GM19455 (cell line): Measurements from ENCODE around the gene STK10.
A peak's percentile ranks its signal among the peaks of the same experiment; 100 is the strongest.
"Not testable (repeated sequence)": the region's sequence is repeated elsewhere in the genome, so short reads cannot be mapped to it uniquely, and the experiment has no call there.

Experiments used
- ATAC-seq: cut with Tn5 transposase; IDR thresholded peaks from one replicate; pipeline ENCODE4 v1.9.1; 2021; ENCODE audit not compliant: unreplicated experiment

STK10 gene

DNA sequence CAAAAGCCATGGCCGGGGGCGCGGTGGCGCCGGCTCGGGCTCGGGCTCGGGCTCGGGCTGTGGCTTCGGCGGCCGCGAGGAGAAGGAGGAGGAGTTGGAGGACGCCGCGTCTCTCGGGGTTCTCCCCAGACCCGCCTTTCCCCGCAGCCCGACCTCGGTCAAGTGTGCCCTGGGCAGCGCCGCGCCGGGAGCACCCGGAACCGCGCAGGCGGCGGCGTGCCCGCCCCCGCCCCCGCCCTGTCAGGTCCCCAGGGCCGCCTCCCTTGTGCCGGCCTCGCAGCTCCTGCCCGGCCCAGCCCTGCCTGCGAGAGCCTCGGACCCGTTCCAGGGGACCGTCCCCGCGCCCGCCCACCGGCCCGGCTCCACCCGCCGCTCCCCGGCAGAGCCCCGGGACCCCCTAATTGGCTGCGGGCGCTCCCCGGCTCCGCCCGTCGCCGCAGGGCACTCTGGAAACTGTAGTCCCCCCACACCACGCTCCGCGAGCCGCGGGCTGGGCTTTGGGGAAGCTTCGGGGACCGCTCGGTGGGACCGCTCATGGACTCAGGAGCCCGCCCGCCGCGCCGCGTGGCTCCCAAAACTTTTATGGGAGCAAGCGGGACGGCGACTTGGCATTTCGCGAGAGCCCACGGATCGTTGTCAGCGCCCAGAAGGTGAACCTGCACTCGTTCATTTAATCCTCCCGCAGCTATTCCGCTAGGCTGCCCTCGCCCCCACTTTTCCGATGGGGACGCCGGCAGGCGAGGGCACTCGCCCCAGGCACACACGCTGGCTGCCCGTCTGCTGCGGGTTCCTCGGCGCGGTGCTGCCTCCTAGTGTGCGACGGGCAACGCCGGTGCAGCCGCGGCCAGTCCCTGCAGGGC lies at the start of gene STK10:
STK10 (minus strand) TSS at position 192 of the 860 bp plus-strand sequence; CDS start at position 10, 182 bp downstream.
- peak; percentile 73 for ATAC-seq

DNA sequence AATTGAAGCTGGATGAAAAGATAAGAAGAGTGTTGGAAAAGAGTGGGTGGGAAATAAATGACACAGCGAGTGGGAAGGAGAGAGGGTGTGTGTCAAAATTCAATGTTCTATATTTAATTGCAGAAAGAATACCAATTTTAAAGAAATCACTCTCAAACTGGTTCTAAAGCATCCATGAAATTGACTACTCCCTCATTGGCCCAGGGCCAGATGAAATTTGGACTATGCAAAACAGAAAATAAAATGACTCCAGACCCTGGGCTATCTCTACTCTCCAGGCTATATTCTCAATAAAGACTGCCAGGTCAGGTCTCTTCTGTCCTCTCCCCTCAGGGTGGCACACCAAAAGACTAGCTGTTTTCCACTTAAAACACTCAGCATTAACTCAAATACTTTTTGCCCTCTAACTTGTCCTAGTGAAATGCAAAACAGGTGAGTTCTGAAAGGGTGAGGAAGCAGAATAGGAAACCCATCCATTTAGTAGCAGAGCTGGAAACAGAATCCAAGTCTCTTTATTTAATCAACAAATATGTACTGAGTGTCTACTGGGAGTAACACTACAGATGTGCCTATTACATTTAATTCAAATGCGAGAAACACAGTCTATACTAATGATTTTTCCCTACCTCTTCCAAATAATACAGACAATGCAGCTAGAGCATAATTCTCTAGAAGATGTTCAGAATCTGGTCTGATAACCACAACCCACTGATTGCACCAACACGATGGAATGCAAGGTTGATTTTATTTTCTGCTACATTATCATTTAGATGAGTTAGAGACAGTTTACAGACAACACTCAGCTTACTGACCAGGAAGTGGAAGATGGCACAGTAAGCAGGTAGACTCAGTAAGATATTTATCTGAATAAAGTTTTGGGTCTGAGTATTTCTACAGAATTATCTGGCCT lies 48.1 kb upstream of the STK10 start:
- ATAC-seq, result no peak

GRCh38 chr5:172235132-172235780 lies 47.2 kb upstream of the STK10 start:
- peak; percentile 81 for ATAC-seq

DNA sequence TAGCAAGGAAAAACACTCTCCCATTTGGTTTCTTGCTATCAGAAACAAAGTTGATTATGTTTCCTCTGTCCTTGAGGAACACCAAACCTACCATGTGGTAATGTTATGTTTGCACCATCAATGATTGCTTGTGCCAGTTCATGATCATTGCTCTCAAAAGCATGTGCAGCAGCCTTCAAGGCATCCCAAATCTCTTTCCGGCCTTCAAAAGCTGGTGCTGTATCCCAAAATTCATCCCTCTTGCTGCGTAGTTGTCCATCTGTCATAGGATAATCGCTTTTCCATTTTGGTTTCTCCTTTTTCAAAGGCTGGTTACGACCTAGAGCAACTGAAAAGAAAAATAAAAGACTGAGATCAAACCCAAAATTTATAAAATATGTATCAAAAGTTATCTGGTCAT lies 46.0 kb upstream of the STK10 start:
- no peak for ATAC-seq

GRCh38 chr5:172229904-172230303 lies 41.9 kb upstream of the STK10 start:
- ATAC-seq, result no peak

DNA sequence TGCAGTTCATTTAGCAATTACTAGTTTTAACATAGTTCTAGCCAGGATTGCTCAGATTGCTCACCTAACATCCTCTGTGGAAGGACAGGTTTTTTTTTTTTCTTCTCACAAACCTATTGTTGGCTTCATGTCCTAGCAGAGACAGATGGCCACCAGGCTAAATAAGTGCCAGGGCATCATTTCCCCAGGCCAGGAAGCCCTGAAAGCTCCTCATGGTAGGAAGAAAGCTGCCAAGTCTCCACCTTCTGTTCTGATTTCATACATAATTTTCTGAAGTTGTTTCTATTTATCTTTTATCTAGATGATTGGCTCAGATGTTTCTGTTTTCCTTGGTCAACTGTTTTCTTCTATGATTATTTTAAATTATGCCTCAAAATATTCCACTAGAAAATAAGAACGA lies 37.0 kb upstream of the STK10 start:
- ATAC-seq, result no peak

GRCh38 chr5:172223901-172224873 lies 36.2 kb upstream of the STK10 start:
- ATAC-seq, result peak; percentile 80

GRCh38 chr5:172219296-172219695 lies 31.3 kb upstream of the STK10 start:
- no peak for ATAC-seq

GRCh38 chr5:172216345-172216744 lies 28.3 kb upstream of the STK10 start:
- ATAC-seq, result no peak

DNA sequence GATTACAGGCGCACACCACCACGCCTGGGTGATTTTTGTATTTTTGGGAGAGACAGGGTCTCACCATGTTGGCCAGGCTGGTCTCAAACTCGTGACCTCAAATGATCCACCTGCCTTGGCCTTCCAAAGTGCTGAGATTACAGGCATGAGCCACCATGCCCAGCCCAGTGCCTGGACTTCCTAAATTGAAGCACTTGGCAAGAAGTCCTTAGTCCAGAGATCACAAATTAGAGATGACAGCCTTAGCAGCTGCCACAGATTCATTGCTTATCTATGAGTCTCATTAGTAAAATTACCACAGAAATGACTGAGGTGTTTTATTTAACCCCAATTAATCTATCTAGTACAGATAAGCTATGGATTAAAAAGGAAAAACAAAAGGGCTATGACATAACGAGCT lies 25.1 kb upstream of the STK10 start:
- no peak for ATAC-seq

DNA sequence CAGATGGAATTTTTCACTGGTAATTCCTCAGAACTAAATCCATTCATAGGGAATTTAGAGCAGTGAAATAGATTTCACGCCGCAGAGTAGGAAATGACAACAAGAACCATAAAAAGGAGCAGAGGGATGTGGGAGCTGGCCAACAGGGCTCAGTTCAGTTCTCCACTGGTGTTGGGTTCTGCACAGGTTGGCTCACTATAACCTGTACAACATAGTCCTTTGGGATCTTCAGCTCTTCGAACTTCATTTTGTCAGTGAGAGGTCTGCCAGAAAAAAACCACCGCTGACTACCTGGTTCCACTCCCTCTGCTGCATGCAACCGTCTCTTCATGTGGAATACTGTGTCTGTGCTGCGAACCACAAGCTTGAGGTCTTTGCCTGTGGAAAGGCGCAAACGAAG lies 23.7 kb upstream of the STK10 start:
- no peak for ATAC-seq

DNA sequence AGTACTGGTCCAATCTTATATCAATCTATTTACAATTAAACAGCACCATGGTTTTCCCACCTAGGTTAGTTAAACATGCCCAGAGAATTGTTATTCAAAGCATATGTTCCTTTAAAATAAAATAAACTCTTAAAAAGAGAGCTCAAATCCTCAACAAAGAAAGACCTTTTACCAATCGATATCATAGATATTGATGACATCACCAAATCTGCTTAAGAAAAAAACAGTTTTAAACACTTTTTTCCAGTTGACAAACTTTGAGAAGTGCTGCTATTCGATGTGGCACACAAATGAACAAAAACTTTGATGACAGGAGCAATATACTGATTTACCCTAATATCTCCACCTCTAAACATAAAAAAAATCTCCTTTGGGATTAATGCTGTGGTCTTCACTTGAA lies 21.7 kb upstream of the STK10 start:
- no peak for ATAC-seq

DNA sequence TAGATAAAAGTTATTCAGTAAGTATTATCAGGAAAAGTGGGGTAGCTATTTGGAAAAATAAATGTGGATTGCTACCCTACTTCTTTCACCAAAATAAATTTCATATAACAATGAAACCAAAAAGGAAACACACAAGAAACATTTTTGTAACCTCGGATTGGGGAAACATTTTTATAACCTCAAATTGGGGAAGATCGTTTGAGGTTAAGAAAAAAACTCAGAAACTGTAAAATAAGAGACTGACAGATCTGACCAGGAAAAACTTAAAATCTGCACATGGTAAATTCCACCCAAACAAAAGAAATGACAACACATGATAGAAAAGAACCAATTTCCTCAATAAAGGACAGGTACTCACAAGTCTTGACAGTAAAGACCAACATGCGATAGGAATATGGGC lies 19.5 kb upstream of the STK10 start:
- no peak for ATAC-seq

- not testable (repeated sequence) for ATAC-seq
These were observed 18.0 kb upstream of the STK10 start for GRCh38 chr5:172205984-172206383.

GRCh38 chr5:172200476-172200875 lies 12.5 kb upstream of the STK10 start:
- no peak for ATAC-seq

GRCh38 chr5:172199446-172199845 lies 11.4 kb upstream of the STK10 start:
- no peak for ATAC-seq

DNA sequence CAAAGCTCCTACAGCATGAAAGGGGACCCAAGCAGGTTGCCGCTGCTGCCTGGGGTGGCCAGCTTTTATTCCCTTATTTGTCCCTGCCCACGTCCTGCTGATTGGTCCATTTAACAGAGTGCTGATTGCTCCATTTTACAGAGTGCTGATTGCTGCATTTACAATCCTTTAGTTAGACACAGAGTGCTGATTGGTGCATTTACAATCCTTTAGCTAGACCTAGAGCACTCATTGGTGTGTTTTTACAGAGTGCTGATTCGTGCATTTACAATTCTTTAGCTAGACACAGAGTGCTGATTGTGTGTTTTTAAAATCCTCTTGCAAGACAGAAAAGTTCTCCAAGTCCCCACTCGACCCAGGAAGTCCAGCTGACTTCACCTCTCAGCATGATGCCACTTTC lies 9.8 kb upstream of the STK10 start:
- not testable (repeated sequence) for ATAC-seq

GRCh38 chr5:172194985-172195774 lies 7.2 kb upstream of the STK10 start:
- no peak for ATAC-seq

DNA sequence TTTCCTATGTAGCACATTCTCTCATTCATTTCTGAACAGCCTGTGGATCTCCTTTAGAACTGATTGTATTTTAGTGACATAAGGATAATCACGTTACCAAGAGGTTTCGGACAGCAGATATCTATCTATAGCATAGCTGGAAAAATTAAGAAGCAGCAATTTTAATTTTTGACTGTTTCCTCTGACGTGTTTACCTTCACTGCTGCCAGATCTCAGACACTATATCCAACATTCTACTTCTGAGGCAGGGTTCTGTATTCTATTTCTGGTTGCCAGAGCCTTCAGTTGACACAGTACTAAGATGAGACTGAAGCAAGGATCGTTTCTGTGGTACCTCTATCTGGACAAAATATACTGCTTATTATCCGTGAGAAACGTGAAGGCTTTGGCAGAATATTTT lies 5.8 kb upstream of the STK10 start, which contains the start of gene EFCAB9:
EFCAB9 (plus strand) TSS at position 301 of the 400 bp plus-strand sequence; CDS start at position 302, 1 bp downstream.
- no peak for ATAC-seq
